C1 segment of cervical spinal cord (tissue), 14 donors: ENCODE results near the gene KDM6A.
A peak's percentile ranks its signal among the peaks of the same experiment; 100 is the strongest.
"Not testable (repeated sequence)": the region's sequence is repeated elsewhere in the genome, so short reads cannot be mapped to it uniquely, and the experiment has no call there.

ENCODE experiments used
- DNase-seq, 14 donors: peaks; one replicate each; lab custom pipeline; 2025; lab: John Stamatoyannopoulos, UW

The KDM6A gene

DNA sequence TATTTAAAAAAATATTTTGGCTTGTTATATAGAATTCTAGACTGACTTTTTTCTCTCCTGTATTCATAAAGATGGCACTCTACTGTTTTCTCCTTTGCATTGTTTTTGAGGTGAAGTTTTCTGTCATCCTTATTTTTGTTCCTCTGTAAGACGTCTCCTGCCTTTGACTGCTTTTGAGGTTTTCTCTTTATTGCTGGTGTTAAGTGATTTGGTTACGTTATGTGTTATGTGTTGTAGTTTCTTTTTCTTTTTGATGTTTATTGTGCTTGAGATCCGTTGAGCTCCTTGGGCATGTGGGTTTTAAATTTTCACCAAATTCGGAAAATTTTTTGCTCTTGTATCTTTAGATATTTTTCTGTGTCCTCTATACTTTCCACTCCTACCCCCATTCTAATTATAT, 50.0 kb downstream of the KDM6A start:
- no peak for DNase-seq

DNA sequence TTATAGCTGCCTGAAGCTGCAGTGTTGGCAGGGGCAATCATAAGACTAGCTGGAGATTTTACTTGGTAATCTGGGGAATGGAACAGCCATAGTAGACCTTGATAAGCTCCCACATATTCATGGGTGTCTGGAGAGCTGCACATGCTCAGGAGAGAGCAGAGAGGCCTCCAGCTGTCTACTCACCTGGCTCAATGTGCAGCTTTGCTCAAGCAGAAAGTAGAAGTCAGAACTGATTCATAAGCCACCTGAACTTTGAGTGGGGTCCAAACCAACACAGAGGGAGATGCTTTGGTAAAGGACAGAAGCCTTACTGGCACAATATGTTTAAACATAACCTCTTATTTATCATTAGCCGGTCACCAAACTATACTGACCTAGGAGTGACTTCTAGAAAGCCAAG, 54.4 kb downstream of the KDM6A start:
- DNase-seq = no peak

DNA sequence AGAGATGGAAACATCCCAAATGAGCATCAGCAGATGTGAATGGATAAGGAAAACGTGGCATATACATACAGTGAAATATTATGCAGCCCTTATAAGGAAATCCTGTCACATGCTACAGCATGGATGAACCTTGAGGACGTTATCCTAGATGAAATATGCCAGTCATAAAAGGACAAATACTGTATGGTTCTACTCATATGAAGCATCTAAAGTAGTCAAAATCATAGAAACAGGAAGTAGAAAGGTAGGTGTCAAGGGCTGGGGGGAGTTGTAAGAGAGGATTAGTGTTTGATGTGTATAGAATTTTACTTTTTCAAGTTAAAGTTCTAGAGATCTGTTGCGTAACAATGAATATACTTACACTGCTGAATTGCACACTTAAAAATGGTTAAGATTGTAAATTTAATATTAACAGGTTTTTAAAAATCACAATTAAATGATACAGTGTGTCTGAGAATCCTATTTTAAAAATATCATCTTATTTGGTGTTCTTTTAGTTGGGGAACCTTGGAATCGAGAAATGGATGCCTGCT, 58.5 kb downstream of the KDM6A start:
- no peak for DNase-seq

DNA sequence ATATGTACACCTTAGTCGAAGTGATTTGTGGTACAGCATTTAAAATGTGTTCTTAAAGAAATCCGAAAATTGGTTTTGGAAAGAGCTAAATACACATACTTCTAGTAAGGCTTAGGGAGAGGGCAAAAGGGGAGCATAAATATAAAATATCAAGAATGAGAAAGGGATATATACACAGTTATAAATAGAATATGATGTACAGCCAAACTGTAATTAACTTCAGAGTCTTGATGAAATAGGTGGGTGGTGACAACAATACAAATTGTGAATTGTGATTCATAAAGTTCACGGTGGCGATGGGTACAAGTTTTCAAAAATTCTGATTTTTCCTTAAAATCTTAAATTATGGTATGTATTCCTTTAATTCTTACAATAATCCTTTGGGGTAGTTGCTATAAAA, 62.2 kb downstream of the KDM6A start:
- DNase-seq = no peak

DNA sequence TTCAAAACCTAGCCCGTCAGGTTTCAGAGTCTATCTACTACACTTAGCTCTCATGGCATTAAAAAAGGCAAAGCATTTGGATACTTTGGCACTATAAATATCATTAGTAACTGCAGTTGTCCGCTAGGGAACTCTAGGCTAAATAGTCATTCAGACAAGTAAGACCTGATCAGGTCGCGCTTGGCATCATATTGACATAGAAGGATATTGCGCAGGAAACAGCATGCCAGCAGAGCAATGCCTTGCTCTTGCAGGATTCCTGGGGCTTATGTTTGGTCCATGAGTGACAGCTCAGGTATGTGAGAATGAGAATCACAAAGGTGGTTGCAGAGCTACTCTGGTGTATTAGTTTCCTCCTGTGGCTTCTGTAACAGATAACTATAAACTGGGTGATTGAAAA, 62.7 kb downstream of the KDM6A start:
- DNase-seq = no peak

- peak in 1 of 14 donors; percentile 1 for DNase-seq
Measured at GRCh38 chrX:44937606-44938005, 64.6 kb downstream of the KDM6A start.

DNA sequence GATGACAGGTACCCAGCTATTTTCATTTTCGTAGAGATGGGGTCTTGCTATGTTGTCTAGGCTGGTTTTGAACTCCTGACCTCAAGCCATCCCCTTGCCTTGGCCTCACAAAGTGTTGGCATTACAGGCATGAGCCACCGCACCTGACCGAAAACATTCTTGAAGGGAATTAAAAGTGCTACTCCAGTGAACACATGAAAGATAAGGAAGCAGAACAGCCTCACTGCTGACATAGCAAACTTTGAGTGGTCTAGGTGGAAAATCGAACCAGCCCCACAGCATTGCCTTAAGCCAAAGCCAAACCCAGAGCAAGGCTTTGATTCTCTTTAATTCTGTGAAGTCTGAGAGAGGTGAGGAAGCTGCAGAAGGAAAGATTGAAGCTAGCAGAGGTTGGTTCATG, 65.1 kb downstream of the KDM6A start:
- DNase-seq = peak in 1 of 14 donors; percentile 21

DNA sequence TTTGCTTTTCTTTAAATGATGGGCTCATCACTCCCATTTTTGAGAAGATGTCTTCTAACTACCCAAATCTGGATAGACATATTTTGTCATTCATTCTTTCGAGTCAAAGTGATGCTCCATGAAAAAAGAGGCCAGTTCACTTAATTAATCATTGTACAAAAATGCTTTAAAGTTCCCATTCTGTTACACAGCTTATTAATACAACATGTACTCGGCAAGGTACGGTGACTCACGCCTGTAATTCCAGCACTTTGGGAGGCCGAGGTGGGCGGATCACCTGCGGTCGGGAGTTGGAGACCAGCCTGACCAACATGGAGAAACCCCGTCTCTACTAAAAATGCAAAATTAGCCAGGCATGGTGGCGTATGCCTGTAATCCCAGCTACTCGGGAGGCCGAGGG, 67.6 kb downstream of the KDM6A start:
- DNase-seq = not testable (repeated sequence)

GRCh38 chrX:44943007-44943406, 70.0 kb downstream of the KDM6A start:
- no peak for DNase-seq

GRCh38 chrX:44944894-44945293, 71.9 kb downstream of the KDM6A start:
- no peak for DNase-seq

- DNase-seq = no peak
Measured at GRCh38 chrX:44945736-44946135, 72.7 kb downstream of the KDM6A start.

- DNase-seq = no peak
Measured at GRCh38 chrX:44946771-44947170, 73.8 kb downstream of the KDM6A start.

- no peak for DNase-seq
Measured at GRCh38 chrX:44947995-44948394, 75.0 kb downstream of the KDM6A start.

- no peak for DNase-seq
Measured at GRCh38 chrX:44948406-44948805, 75.4 kb downstream of the KDM6A start.

DNA sequence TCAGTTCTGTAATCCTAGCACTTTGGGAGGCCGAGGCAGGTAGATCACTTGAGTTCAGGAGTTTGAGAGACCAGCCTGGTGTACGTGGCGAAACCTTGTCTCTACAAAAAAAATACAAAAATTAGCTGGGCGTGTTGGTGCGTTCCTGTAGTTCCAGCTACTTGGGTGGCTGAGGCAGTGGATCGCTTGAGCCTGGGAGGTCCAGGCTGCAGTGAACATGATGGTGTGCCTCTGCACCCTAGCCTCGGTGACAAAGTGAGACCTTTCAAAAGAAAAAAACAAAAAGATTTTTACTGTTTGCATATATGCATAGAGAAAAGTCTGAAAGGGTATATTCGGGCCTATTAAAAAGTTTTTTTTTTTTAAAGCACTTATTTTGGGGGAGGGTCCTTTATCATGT, 76.1 kb downstream of the KDM6A start:
- DNase-seq = no peak

DNA sequence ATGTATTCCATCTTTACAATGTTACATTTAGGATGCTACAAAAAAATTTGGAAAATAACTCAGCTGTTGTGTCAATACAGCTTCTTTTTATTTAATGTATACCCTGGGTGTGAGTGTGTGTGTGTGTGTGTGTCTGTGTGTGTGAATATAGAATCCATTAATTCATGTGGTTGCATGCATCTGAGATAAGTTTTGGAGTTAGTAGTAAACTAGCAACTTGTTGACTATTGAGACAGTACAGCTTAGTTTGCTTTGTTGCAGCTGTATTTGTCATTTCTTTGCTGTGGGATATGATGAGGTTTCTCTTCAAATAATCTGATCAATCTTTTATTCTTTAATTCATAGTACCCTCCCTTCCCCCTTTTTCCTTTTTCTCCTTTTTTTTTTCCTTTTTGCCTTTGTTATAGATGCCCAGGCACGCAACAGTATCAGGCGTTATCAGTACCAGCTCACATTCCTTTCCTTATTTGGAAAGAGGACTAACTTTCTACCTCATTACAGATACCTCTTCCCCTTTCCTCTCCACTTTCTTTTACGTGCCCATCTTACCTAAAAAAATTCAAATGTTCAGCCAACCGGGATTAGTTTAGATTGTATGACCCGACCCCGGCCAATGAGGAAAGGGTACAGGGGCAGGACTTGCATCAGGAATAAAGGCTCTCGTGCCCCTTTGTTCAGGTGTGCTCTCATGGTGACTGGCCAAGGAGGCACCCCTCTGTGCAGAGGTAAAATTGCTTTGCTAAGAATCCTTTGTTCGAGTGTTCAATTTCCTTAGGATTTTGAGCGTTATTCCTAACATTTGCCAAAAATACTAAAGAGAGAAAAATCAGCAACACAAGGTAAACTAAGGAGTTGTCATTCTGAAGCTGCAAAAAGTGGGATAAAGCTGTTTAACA, 77.7 kb downstream of the KDM6A start:
- DNase-seq = not testable (repeated sequence)

GRCh38 chrX:44951572-44952067, 78.6 kb downstream of the KDM6A start:
- DNase-seq = no peak

- DNase-seq = no peak
Measured at GRCh38 chrX:44952329-44953027, 79.5 kb downstream of the KDM6A start.

GRCh38 chrX:44953734-44954502, 80.9 kb downstream of the KDM6A start:
- no peak for DNase-seq

- no peak for DNase-seq
Measured at GRCh38 chrX:44954562-44954961, 81.6 kb downstream of the KDM6A start.

- DNase-seq = no peak
Measured at GRCh38 chrX:44957848-44958247, 84.9 kb downstream of the KDM6A start.

- no peak for DNase-seq
Measured at GRCh38 chrX:44958480-44958879, 85.5 kb downstream of the KDM6A start.
